Lower lobe of right lung (tissue), 2 donors: ENCODE measurements around the gene GRM7. TPM values are rescaled to one million over a fixed set of nuclear protein-coding genes. Genes with fewer than 3 reads are reported as not detected.

Experiments used
- ATAC-seq, 2 donors: fragments of 200-7000 bp; cut with Tn5 transposase; one replicate each; pipeline ENCODE4 v1.9.1; 2020 to 2022; ENCODE audit warnings: mild to moderate bottlenecking in 2 of 2, moderate library complexity in 2 of 2
- DNase-seq: peaks from one replicate; pipeline ENCODE4 v3.0.0-alpha.2; 2020
- H3K27ac ChIP-seq: fragments of 200-600 bp; one replicate; pipeline ENCODE4 v1.8.0; 2022
- H3K27me3 ChIP-seq: fragments of 200-600 bp; one replicate; pipeline ENCODE4 v1.8.0; 2022; ENCODE audit warnings: low read depth
- H3K36me3 ChIP-seq: fragments of 200-600 bp; one replicate; pipeline ENCODE4 v1.8.0; 2022; ENCODE audit warnings: mild to moderate bottlenecking
- H3K4me1 ChIP-seq: fragments of 200-600 bp; one replicate; pipeline ENCODE4 v1.8.0; 2022
- H3K4me3 ChIP-seq: fragments of 200-600 bp; one replicate; pipeline ENCODE4 v1.8.0; 2022; ENCODE audit warnings: mild to moderate bottlenecking
- H3K9me3 ChIP-seq: fragments of 200-600 bp; one replicate; pipeline ENCODE4 v1.8.0; 2022
- intact Hi-C: fragments of 100-400 bp; cut with DNase I; formaldehyde crosslinking; loops from one replicate; pipeline ENCODE4 v1.11.0; 2022
- total RNA-seq: library from RNA; stranded (reverse); fragmentation: NEBNext Ultra II Directional; extraction: Animal tissue kit (Norgen Biotek cat#: 25700); gene quantifications from one replicate; pipeline ENCODE4 v1.2.1, GENCODE V29; 2021
- TF ChIP-seq, protein P1 (sequence below): fragments of 200-600 bp; IDR thresholded peaks from one replicate; pipeline ENCODE4 v1.8.0; 2022; ENCODE audit warnings: antibody characterized with exemption, mild to moderate bottlenecking
- donor health status: DM: no; HTN: yes; CAD: no; lungs with severe emphysema.

GRM7 gene
- total RNA-seq, 1 donor from 2014 or later = 0.86 TPM

DNA sequence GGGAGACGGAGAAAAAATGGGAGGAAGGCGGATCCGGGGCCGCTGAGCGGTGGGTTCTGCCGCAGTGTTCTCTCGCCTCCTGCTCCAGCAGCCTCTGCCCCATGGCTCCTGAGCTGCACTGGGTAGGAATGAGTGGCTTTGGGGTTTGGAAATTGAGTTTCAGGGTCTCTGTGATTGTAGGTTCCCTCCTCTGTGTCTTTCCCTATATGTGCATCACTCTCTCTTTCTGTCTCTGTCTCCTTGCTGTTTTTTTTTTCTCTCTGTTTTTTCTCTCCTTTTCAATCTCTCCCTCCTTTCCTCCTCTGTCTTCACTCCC is 1.9 kb downstream of the GRM7 start:
- ATAC-seq (no peak), DNase-seq (no peak)
- H3K27ac ChIP-seq = no peak overlapping the region
- TF ChIP-seq, protein P1, sequence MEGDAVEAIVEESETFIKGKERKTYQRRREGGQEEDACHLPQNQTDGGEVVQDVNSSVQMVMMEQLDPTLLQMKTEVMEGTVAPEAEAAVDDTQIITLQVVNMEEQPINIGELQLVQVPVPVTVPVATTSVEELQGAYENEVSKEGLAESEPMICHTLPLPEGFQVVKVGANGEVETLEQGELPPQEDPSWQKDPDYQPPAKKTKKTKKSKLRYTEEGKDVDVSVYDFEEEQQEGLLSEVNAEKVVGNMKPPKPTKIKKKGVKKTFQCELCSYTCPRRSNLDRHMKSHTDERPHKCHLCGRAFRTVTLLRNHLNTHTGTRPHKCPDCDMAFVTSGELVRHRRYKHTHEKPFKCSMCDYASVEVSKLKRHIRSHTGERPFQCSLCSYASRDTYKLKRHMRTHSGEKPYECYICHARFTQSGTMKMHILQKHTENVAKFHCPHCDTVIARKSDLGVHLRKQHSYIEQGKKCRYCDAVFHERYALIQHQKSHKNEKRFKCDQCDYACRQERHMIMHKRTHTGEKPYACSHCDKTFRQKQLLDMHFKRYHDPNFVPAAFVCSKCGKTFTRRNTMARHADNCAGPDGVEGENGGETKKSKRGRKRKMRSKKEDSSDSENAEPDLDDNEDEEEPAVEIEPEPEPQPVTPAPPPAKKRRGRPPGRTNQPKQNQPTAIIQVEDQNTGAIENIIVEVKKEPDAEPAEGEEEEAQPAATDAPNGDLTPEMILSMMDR = no peak
- intact Hi-C loops = no loop called here
- no peaks in the 10 kb centered on the region for H3K4me1 ChIP-seq
- H3K27me3 ChIP-seq = peaks cover 36% of the 10 kb centered on the region
- no peak overlapping the region for H3K4me3 ChIP-seq
- H3K36me3 ChIP-seq = no peaks in the 10 kb centered on the region
- no peaks in the 10 kb centered on the region for H3K9me3 ChIP-seq

DNA sequence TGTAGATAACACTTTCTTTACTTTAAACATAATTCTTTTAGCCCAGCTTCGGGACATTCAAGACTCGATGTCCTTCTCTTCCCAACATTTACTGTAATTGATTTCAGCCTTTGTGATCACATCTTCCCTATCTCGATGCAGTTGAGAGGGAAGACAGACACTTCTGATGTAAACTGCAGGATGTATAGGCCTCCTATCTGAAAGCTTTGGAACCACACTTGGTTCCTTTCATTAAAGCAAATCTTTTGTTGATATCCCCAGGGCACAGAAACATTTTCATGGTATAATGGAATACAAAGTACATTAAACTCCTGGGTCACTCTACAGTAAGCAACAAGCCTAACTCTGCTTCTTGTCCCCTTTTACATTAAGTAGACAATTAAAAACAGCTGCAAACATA is 6.4 kb downstream of the GRM7 start:
- H3K4me1 ChIP-seq = no peaks in the 10 kb centered on the region
- H3K9me3 ChIP-seq = no peaks in the 10 kb centered on the region
- ATAC-seq (no peak), DNase-seq (no peak)
- peaks cover 12% of the 10 kb centered on the region for H3K27me3 ChIP-seq
- H3K27ac ChIP-seq = no peak overlapping the region
- no peaks in the 10 kb centered on the region for H3K36me3 ChIP-seq
- TF ChIP-seq, protein P1 = no peak
- H3K4me3 ChIP-seq = no peak overlapping the region
- intact Hi-C loops = no loop called here

DNA sequence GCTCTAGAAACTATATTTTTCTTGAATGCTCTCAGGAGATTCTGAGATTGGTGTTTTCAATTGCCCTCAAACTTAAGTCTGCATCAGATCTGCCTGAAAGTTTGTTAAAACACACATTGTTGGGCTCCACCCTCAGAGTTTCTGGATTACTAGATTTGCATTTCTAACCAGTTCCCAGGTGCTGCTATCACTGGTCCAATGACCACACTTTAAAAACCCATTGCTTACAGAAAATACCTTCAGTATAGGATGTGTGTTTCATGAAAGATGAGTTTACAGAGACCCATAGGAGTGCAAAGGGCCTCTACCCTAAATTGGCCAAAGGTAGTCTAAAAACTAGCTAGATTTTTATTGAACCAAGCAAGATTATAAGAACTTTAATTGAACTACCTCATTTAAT is 17.8 kb downstream of the GRM7 start:
- H3K27me3 ChIP-seq = no peaks in the 10 kb centered on the region
- no peak for DNase-seq
- intact Hi-C loops = no loop called here
- H3K4me3 ChIP-seq = no peak overlapping the region
- no peaks in the 10 kb centered on the region for H3K36me3 ChIP-seq
- TF ChIP-seq, protein P1 = no peak
- H3K27ac ChIP-seq = no peak overlapping the region
- no peak for ATAC-seq
- no peaks in the 10 kb centered on the region for H3K9me3 ChIP-seq
- no peaks in the 10 kb centered on the region for H3K4me1 ChIP-seq

DNA sequence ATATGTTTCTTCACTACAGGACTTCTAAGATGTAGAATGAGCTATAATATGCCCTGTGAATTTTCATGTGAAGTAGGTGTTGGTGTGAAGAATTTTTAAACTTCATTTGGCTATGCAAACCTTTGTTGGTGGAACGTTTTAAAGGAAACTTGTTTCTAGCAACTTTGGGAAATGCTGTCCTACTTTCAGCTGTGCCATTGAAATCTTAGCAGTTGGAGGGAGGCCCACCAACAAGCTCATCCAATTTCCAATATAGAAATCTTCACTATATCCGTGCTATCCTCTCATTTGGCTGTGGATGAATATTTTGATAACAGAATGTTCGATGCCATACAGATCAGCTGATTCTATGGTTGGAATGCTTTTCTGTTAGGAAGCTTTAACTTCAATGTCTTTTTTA is 51.3 kb downstream of the GRM7 start:
- H3K9me3 ChIP-seq = no peaks in the 10 kb centered on the region
- intact Hi-C loops = no loop called here
- no peaks in the 10 kb centered on the region for H3K27me3 ChIP-seq
- ATAC-seq = no peak
- no peaks in the 10 kb centered on the region for H3K4me1 ChIP-seq
- TF ChIP-seq, protein P1 = no peak
- H3K36me3 ChIP-seq = no peaks in the 10 kb centered on the region
- no peak for DNase-seq
- no peak overlapping the region for H3K27ac ChIP-seq
- no peak overlapping the region for H3K4me3 ChIP-seq

DNA sequence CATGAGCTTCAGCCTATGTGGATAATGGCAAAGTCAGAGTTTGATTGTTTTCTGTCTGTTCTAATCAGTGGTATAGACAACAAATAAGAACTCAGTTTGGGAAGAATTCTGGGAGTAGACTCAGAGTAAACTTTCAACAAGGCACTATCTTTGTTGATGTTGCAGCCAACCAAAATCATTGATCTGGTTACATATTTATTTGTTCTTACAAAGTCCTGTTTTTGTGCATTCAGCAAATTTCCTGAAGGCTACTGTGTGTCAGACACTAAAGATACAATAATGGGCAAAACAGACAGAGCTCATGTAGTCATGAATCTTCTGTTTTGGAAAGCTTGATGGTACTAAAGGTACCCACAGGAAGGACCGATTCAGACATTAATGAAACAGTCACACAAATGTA is 55.0 kb downstream of the GRM7 start:
- no peak for ATAC-seq
- TF ChIP-seq, protein P1 = no peak
- no peaks in the 10 kb centered on the region for H3K27me3 ChIP-seq

DNA sequence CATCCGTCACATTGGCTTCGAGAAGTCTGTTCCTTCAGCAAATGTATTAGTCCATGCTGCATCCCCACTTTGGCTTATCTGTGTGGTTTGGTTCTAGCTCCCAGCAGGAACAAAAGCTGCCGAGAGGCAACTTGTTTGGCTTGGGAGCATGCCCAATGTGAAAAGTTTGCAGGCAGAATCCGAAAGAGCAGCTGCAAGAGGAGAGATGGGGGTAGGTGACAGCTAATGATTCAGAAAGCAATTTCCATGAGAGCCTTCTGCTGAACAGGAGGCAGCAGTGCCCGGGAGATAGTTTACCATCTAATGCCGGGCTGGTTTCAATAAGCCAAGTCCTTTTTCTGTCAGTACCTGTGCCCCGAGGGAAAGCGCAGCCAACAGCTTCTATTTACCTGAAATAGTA is 60.2 kb downstream of the GRM7 start:
- ATAC-seq (no peak), DNase-seq (no peak)
- Histone ChIP-seq H3K4me1 (no peaks in the 10 kb centered on the region), H3K27ac (no peak overlapping the region), H3K9me3 (no peaks in the 10 kb centered on the region), H3K4me3 (no peak overlapping the region), H3K36me3 (no peaks in the 10 kb centered on the region), H3K27me3 (no peaks in the 10 kb centered on the region)
- TF ChIP-seq, protein P1 = no peak
- intact Hi-C loops = no loop called here

More for the DNA sequence above, 55.0 kb downstream of the GRM7 start:
- Histone ChIP-seq H3K9me3 (no peaks in the 10 kb centered on the region), H3K4me3 (no peak overlapping the region), H3K36me3 (no peaks in the 10 kb centered on the region), H3K4me1 (no peaks in the 10 kb centered on the region), H3K27ac (no peak overlapping the region)
- intact Hi-C loops = no loop called here
- no peak for DNase-seq
